ENCODE measurements around the gene ADAMTS12. TPM values are rescaled to one million over a fixed set of nuclear protein-coding genes. Genes with fewer than 3 reads are reported as not detected.

Gene ADAMTS12
- total and polyA plus RNA-seq, 2 of the 8 experiments (the other 6 are each of a cell fraction or from before 2014, with no cell fraction given): 6.4 to 12.8 TPM

- Histone ChIP-seq H4K91ac (replicated peaks; ENCODE audit: insufficient read length, low read length) (no peak overlapping the region), H2BK12ac (ENCODE audit: low read depth, low read length) (no peak overlapping the region), H3K9ac (replicated peaks in 1 of 4; ENCODE audit: extremely low read depth in 1 of 4, low read depth in 3 of 4, low read length in 3 of 4) (no peak overlapping the region), H2BK20ac (ENCODE audit: low read length) (no peak overlapping the region), H3K4me3 (ENCODE audit: extremely low read depth in 1 of 4, insufficient read depth in 2 of 4, low read depth in 3 of 4, low read length in 4 of 4) (no peak overlapping the region), H3K27ac (ENCODE audit: low read depth, low read length) (no peak overlapping the region), H2AK5ac (ENCODE audit: low read depth, low read length) (no peak overlapping the region), H3K9me3 (ENCODE audit: insufficient read depth in 2 of 2, low read depth in 1 of 2, low read length in 1 of 2) (no peaks in the 10 kb centered on the region), H3K4ac (replicated peaks; ENCODE audit: insufficient read length, low read depth, low read length) (no peak overlapping the region), H3K23me2 (ENCODE audit: low read depth, low read length) (no peaks in the 10 kb centered on the region), H3K79me1 (ENCODE audit: low read depth, low read length) (no peaks in the 10 kb centered on the region), H2BK5ac (ENCODE audit: low read depth, low read length) (no peak overlapping the region), H3K14ac (ENCODE audit: insufficient read length) (no peak overlapping the region), H3K56ac (replicated peaks; ENCODE audit: insufficient read length, low read depth, low read length) (no peak overlapping the region), H4K5ac (ENCODE audit: insufficient read length, low read depth, low read length) (no peak overlapping the region), H4K8ac (ENCODE audit: extremely low read depth, insufficient read depth, low read length) (no peak overlapping the region), H3K79me2 (ENCODE audit: control insufficient read depth in 1 of 2, insufficient read depth in 2 of 2, low read length in 2 of 2) (no peaks in the 10 kb centered on the region), H2AFZ (ENCODE audit: low read length) (no peak overlapping the region), H2BK15ac (ENCODE audit: low read length) (no peak overlapping the region), H3K18ac (ENCODE audit: extremely low read depth, low read length) (no peak overlapping the region), H4K20me1 (replicated peaks in 1 of 2; ENCODE audit: control insufficient read depth in 1 of 2, insufficient read depth in 2 of 2, low read length in 2 of 2) (no peaks in the 10 kb centered on the region), H2BK120ac (replicated peaks; ENCODE audit: low read depth, low read length) (no peak overlapping the region), H3K23ac (ENCODE audit: insufficient read length) (no peak overlapping the region), H3K36me3 (ENCODE audit: control insufficient read depth in 2 of 4, insufficient read depth in 4 of 4, low read length in 3 of 4) (no peaks in the 10 kb centered on the region; a peak in 1 of 8 replicates), H3K4me1 (replicated peaks in 1 of 4; ENCODE audit: control insufficient read depth in 3 of 4, insufficient read depth in 4 of 4, low read length in 3 of 4) (no peaks in the 10 kb centered on the region), H3K27me3 (replicated peaks in 1 of 4; ENCODE audit: control insufficient read depth in 3 of 4, extremely low read depth in 1 of 4, insufficient read depth in 3 of 4, low read length in 3 of 4) (no peaks in the 10 kb centered on the region), H3K4me2 (ENCODE audit: insufficient read depth in 1 of 2, low read depth in 2 of 2, low read length in 2 of 2) (no peak overlapping the region)
- DNase-seq (ENCODE audit: low read depth in 1 of 2, low spot score in 2 of 2): no peak
- no peak for FAIRE-seq
- WGBS, 2 experiments (ENCODE audit: extremely low coverage in 1 of 2, insufficient coverage in 1 of 2, insufficient read length in 1 of 2, insufficient replicate concordance in 2 of 2, low coverage in 1 of 2, low lambda C conversion rate in 2 of 2, missing lambda C conversion rate in 1 of 2): 88% methylated on average over 10 of the region's 10 CpGs; no CpG with 5 or more reads in 1 of the 2 experiments
- CTCF ChIA-PET (ENCODE audit: partially characterized antibody): interaction anchor here (1.0 to 7.0 kb wide), 4 partner anchors 13 to 393 kb away, joined by 3 to 69 read pairs (median 6); no protein-coding TSS in a partner anchor
- POLR2A ChIA-PET (ENCODE audit: partially characterized antibody): no interaction called here
- TF ChIP-seq EP300 (IDR thresholded peaks at IDR 0.05; ENCODE audit: borderline replicate concordance in 1 of 2, low read depth in 2 of 2, low read length in 2 of 2) (no peak), SP4 (IDR thresholded peaks at IDR 0.05; ENCODE audit: low read length) (no peak), ASH2L (IDR thresholded peaks at IDR 0.05; ENCODE audit: low read length) (no peak), CTBP2 (IDR thresholded peaks at IDR 0.05; ENCODE audit: borderline replicate concordance, insufficient read depth, insufficient read length, low read length) (no peak), CBX8 (IDR thresholded peaks at IDR 0.05; ENCODE audit: borderline replicate concordance, low read depth, low read length) (no peak), CHD1 (IDR thresholded peaks at IDR 0.05; ENCODE audit: low read depth, low read length) (no peak), SIRT6 (IDR thresholded peaks at IDR 0.05; ENCODE audit: low read length) (no peak), RBBP5 (IDR thresholded peaks at IDR 0.05; ENCODE audit: borderline replicate concordance, low read depth, low read length) (no peak), SP1 (IDR thresholded peaks at IDR 0.05; ENCODE audit: low read depth, low read length) (no peak), MAX (IDR thresholded peaks at IDR 0.05) (no peak), SRF (IDR thresholded peaks at IDR 0.05; ENCODE audit: low read depth, low read length) (no peak), HDAC2 (IDR thresholded peaks at IDR 0.05; ENCODE audit: borderline replicate concordance in 1 of 2, low read depth in 2 of 2, low read length in 2 of 2) (no peak)
Observed at GRCh38 chr5:33576726-33577590, 314.8 kb downstream of the ADAMTS12 start.

Data from H1 (cell line).